ENCODE data around the gene R3HDM2. TPM values are rescaled to one million over a fixed set of nuclear protein-coding genes. Genes with fewer than 3 reads are reported as not detected.

Gene R3HDM2
- total and polyA plus RNA-seq, 2 donors (not counting 1 experiment from before 2014, with no cell fraction given), result 104 to 129 TPM

- intact Hi-C loops (cut with micrococcal nuclease), result no loop called here
Measured at GRCh38 chr12:57262126-57262822, 168.6 kb downstream of the R3HDM2 start.

More at GRCh38 chr12:57262126-57262822, 168.6 kb downstream of the R3HDM2 start:
- DNase-seq, result no peak
- CTCF ChIA-PET, result interaction anchor here (1.1 to 8.4 kb wide), 5 partner anchors 16 to 197 kb away, joined by 3 to 126 read pairs (median 5); partner anchors contain the start of gene INHBE
- Histone ChIP-seq H3K27ac (ENCODE audit: low read length in 2 of 2) (no peak overlapping the region), H3K4me3 (ENCODE audit: control extremely low read depth in 1 of 5, extremely low read depth in 1 of 5, insufficient read depth in 1 of 5, low read depth in 2 of 5, low read length in 4 of 5) (no peak overlapping the region), H2AFZ (ENCODE audit: insufficient read depth, low read depth, low read length, poor library complexity, severe bottlenecking) (no peak overlapping the region), H3K27me3 (replicated peaks in 1 of 4; ENCODE audit: control extremely low read depth in 1 of 4, control insufficient read depth in 3 of 4, insufficient read depth in 4 of 4, low read length in 3 of 4) (no peaks in the 10 kb centered on the region), H4K20me1 (ENCODE audit: control insufficient read depth, insufficient read depth, low read length, poor library complexity, severe bottlenecking) (no peaks in the 10 kb centered on the region), H3K4me1 (ENCODE audit: control insufficient read depth in 2 of 2, insufficient read depth in 2 of 2, low read length in 2 of 2) (peaks cover 0 to 6% of the 10 kb centered on the region in 2 donors), H3K4me2 (replicated peaks; ENCODE audit: low read depth, low read length, poor library complexity, severe bottlenecking) (no peak overlapping the region), H3K79me2 (ENCODE audit: control insufficient read depth, insufficient read depth, low read length) (no peaks in the 10 kb centered on the region), H3K9me3 (ENCODE audit: control extremely low read depth in 1 of 3, control insufficient read depth in 2 of 3, insufficient read depth in 1 of 3, low read length in 2 of 3) (no peaks in the 10 kb centered on the region), H3K9ac (ENCODE audit: low read length) (no peak overlapping the region), H3K36me3 (replicated peaks in 1 of 2; ENCODE audit: control extremely low read depth in 1 of 2, control insufficient read depth in 1 of 2, extremely low read depth in 1 of 2, insufficient read depth in 2 of 2, low read length in 1 of 2) (peaks cover 23 to 61% of the 10 kb centered on the region in 2 experiments)
- TF ChIP-seq EZH2 (IDR thresholded peaks at IDR 0.05; ENCODE audit: borderline replicate concordance, insufficient read depth, low read depth, low read length, poor library complexity, severe bottlenecking), result no peak
- TF ChIP-seq CTCF (IDR thresholded peaks at IDR 0.05), result no peak
- no peak overlapping the region for H3K27ac Mint-ChIP-seq
- peaks cover 9% of the 10 kb centered on the region for H3K4me1 Mint-ChIP-seq
- WGBS (ENCODE audit: insufficient coverage), result no CpG with 5 or more reads among the region's 3 CpGs
- H3K9me3 Mint-ChIP-seq (ENCODE audit: insufficient read depth), result no peaks in the 10 kb centered on the region
- H3K4me3 Mint-ChIP-seq, result no peak overlapping the region
- no peak for ATAC-seq (ENCODE audit: low read depth)
- no peaks in the 10 kb centered on the region for H3K27me3 Mint-ChIP-seq
- POLR2A ChIA-PET, result interaction anchor here (0.7 kb wide), 1 partner anchor 264 kb away, joined by 6 read pairs; no protein-coding TSS in a partner anchor

Measured in B cell (primary cell).